ENCODE measurements around the gene NEURL1B.

- TF ChIP-seq CTCF (conservative IDR thresholded peaks at IDR 0.05; ENCODE audit: low read length) (no peak), EZH2phosphoT487 (IDR thresholded peaks at IDR 0.05; ENCODE audit: borderline replicate concordance) (no peak)
Measured at GRCh38 chr5:172624996-172625964, 15.8 kb upstream of the NEURL1B start.

Data from Loucy (cell line).